ENCODE results near the gene SOS1. TPM values are rescaled to one million over a fixed set of nuclear protein-coding genes. Genes with fewer than 3 reads are reported as not detected.

SOS1 gene
- total and polyA plus RNA-seq, 2 donors (not counting 1 experiment from before 2014, with no cell fraction given): 18.2 to 58.1 TPM

GRCh38 chr2:39069136-39069515 lies 51.7 kb downstream of the SOS1 start:
- H3K27ac ChIP-seq (ENCODE audit: low read length in 2 of 2): no peak overlapping the region
- DNase-seq (no peak), ATAC-seq (ENCODE audit: low read depth) (no peak)
- Mint-ChIP-seq H3K4me1 (peaks cover 16% of the 10 kb centered on the region), H3K27me3 (no peaks in the 10 kb centered on the region), H3K9me3 (ENCODE audit: insufficient read depth) (no peaks in the 10 kb centered on the region), H3K27ac (no peak overlapping the region), H3K4me3 (no peak overlapping the region)
- H3K27me3 ChIP-seq (replicated peaks in 1 of 4; ENCODE audit: control extremely low read depth in 1 of 4, control insufficient read depth in 3 of 4, insufficient read depth in 4 of 4, low read length in 3 of 4): no peaks in the 10 kb centered on the region
- no peak overlapping the region for H3K9ac ChIP-seq (ENCODE audit: low read length)
- H3K9me3 ChIP-seq (ENCODE audit: control extremely low read depth in 1 of 3, control insufficient read depth in 2 of 3, insufficient read depth in 1 of 3, low read length in 2 of 3): no peaks in the 10 kb centered on the region
- TF ChIP-seq, protein P1, sequence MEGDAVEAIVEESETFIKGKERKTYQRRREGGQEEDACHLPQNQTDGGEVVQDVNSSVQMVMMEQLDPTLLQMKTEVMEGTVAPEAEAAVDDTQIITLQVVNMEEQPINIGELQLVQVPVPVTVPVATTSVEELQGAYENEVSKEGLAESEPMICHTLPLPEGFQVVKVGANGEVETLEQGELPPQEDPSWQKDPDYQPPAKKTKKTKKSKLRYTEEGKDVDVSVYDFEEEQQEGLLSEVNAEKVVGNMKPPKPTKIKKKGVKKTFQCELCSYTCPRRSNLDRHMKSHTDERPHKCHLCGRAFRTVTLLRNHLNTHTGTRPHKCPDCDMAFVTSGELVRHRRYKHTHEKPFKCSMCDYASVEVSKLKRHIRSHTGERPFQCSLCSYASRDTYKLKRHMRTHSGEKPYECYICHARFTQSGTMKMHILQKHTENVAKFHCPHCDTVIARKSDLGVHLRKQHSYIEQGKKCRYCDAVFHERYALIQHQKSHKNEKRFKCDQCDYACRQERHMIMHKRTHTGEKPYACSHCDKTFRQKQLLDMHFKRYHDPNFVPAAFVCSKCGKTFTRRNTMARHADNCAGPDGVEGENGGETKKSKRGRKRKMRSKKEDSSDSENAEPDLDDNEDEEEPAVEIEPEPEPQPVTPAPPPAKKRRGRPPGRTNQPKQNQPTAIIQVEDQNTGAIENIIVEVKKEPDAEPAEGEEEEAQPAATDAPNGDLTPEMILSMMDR (IDR thresholded peaks at IDR 0.05): no peak
- TF ChIP-seq EZH2 (IDR thresholded peaks at IDR 0.05; ENCODE audit: borderline replicate concordance, insufficient read depth, low read depth, low read length, poor library complexity, severe bottlenecking): no peak
- no peak overlapping the region for H3K4me2 ChIP-seq (replicated peaks; ENCODE audit: low read depth, low read length, poor library complexity, severe bottlenecking)
- 100% methylated on average over 2 of the region's 3 CpGs for WGBS (ENCODE audit: insufficient coverage)
- no peaks in the 10 kb centered on the region for H3K4me1 ChIP-seq (ENCODE audit: control insufficient read depth in 2 of 2, insufficient read depth in 2 of 2, low read length in 2 of 2)
- H3K79me2 ChIP-seq (ENCODE audit: control insufficient read depth, insufficient read depth, low read length): peaks cover 14% of the 10 kb centered on the region
- POLR2A ChIA-PET: no interaction called here
- H2AFZ ChIP-seq (ENCODE audit: insufficient read depth, low read depth, low read length, poor library complexity, severe bottlenecking): no peak overlapping the region
- CTCF ChIA-PET: interaction anchor here (0.6 to 1.5 kb wide), 6 partner anchors 129 to 271 kb away, joined by 3 to 7 read pairs (median 4); no protein-coding TSS in a partner anchor
- H4K20me1 ChIP-seq (ENCODE audit: control insufficient read depth, insufficient read depth, low read length, poor library complexity, severe bottlenecking): peaks cover 6% of the 10 kb centered on the region
- no peak overlapping the region for H3K4me3 ChIP-seq (ENCODE audit: control extremely low read depth in 1 of 5, extremely low read depth in 1 of 5, insufficient read depth in 1 of 5, low read depth in 2 of 5, low read length in 4 of 5)
- peaks cover 0 to 16% of the 10 kb centered on the region in 2 experiments for H3K36me3 ChIP-seq (replicated peaks in 1 of 2; ENCODE audit: control extremely low read depth in 1 of 2, control insufficient read depth in 1 of 2, extremely low read depth in 1 of 2, insufficient read depth in 2 of 2, low read length in 1 of 2)
- intact Hi-C loops (cut with micrococcal nuclease): no loop called here

- no peak overlapping the region for H3K27ac Mint-ChIP-seq
- no peaks in the 10 kb centered on the region for H3K9me3 Mint-ChIP-seq (ENCODE audit: insufficient read depth)
- peaks cover 0 to 16% of the 10 kb centered on the region in 2 experiments for H3K36me3 ChIP-seq (replicated peaks in 1 of 2; ENCODE audit: control extremely low read depth in 1 of 2, control insufficient read depth in 1 of 2, extremely low read depth in 1 of 2, insufficient read depth in 2 of 2, low read length in 1 of 2)
- H3K4me2 ChIP-seq (replicated peaks; ENCODE audit: low read depth, low read length, poor library complexity, severe bottlenecking): no peak overlapping the region
- peaks cover 8% of the 10 kb centered on the region for H3K79me2 ChIP-seq (ENCODE audit: control insufficient read depth, insufficient read depth, low read length)
- DNase-seq: no peak
- H2AFZ ChIP-seq (ENCODE audit: insufficient read depth, low read depth, low read length, poor library complexity, severe bottlenecking): no peak overlapping the region
- peaks cover 6% of the 10 kb centered on the region for H4K20me1 ChIP-seq (ENCODE audit: control insufficient read depth, insufficient read depth, low read length, poor library complexity, severe bottlenecking)
- ATAC-seq (ENCODE audit: low read depth): no peak
- WGBS (ENCODE audit: insufficient coverage): no CpG with 5 or more reads among the region's 1 CpG
- no peaks in the 10 kb centered on the region for H3K4me1 ChIP-seq (ENCODE audit: control insufficient read depth in 2 of 2, insufficient read depth in 2 of 2, low read length in 2 of 2)
- H3K4me1 Mint-ChIP-seq: peaks cover 16% of the 10 kb centered on the region
- H3K4me3 ChIP-seq (ENCODE audit: control extremely low read depth in 1 of 5, extremely low read depth in 1 of 5, insufficient read depth in 1 of 5, low read depth in 2 of 5, low read length in 4 of 5): no peak overlapping the region
- no peak overlapping the region for H3K4me3 Mint-ChIP-seq
- no peaks in the 10 kb centered on the region for H3K27me3 ChIP-seq (replicated peaks in 1 of 4; ENCODE audit: control extremely low read depth in 1 of 4, control insufficient read depth in 3 of 4, insufficient read depth in 4 of 4, low read length in 3 of 4)
- H3K9me3 ChIP-seq (ENCODE audit: control extremely low read depth in 1 of 3, control insufficient read depth in 2 of 3, insufficient read depth in 1 of 3, low read length in 2 of 3): no peaks in the 10 kb centered on the region
- no peak overlapping the region for H3K9ac ChIP-seq (ENCODE audit: low read length)
- POLR2A ChIA-PET: no interaction called here
- TF ChIP-seq, protein P1 (IDR thresholded peaks at IDR 0.05): no peak
- no peak for TF ChIP-seq EZH2 (IDR thresholded peaks at IDR 0.05; ENCODE audit: borderline replicate concordance, insufficient read depth, low read depth, low read length, poor library complexity, severe bottlenecking)
- intact Hi-C loops (cut with micrococcal nuclease): no loop called here
- no peak overlapping the region for H3K27ac ChIP-seq (ENCODE audit: low read length in 2 of 2)
- CTCF ChIA-PET: interaction anchor here (0.6 to 1.5 kb wide), 3 partner anchors 160 to 168 kb away, joined by 4 to 7 read pairs (median 6); no protein-coding TSS in a partner anchor
- H3K27me3 Mint-ChIP-seq: no peaks in the 10 kb centered on the region
These were observed 52.3 kb downstream of the SOS1 start for GRCh38 chr2:39068299-39069135.

Measured in B cell (primary cell).